Stimulated activated naive B cell treated with anti-CD40 and anti-IgM and Interleukin-4, amounts not matched to agents 10 μg/mL and 1 μg/mL and 100 μg/mL, for 72 hours (primary cell): ENCODE measurements around the gene UBE4B.
"Not testable (repeated sequence)": the region's sequence is repeated elsewhere in the genome, so short reads cannot be mapped to it uniquely, and the experiment has no call there.

Experiments
- ATAC-seq, 2 donors: fragments of 150-1000 bp; cut with Tn5 transposase; replicated peaks; 2 replicates each; pipeline ENCODE4 v1.10.0; 2021; ENCODE audit warnings: moderate library complexity in 1 of 2
- DNase-seq: peaks from one replicate; pipeline ENCODE4 v3.0.0; 2021
- H3K27ac Mint-ChIP-seq: one replicate; pipeline ENCODE4 v1.8.0; 2022; ENCODE audit warnings: mild to moderate bottlenecking, mixed read lengths
- H3K27me3 Mint-ChIP-seq, 2 donors: one replicate each; pipeline ENCODE4 v1.8.0; 2022; ENCODE audit warnings: mixed read lengths in 2 of 2
- H3K36me3 Mint-ChIP-seq, 2 donors: one replicate each; pipeline ENCODE4 v1.8.0; 2022; ENCODE audit warnings: mixed read lengths in 2 of 2, mild to moderate bottlenecking in 1 of 2
- H3K4me1 Mint-ChIP-seq, 2 donors: one replicate each; pipeline ENCODE4 v1.8.0; 2022; ENCODE audit warnings: mixed read lengths in 2 of 2, mild to moderate bottlenecking in 1 of 2
- H3K4me3 Mint-ChIP-seq, 2 donors: one replicate each; pipeline ENCODE4 v1.8.0; 2022; ENCODE audit warnings: mild to moderate bottlenecking in 2 of 2, mixed read lengths in 2 of 2, moderate library complexity in 1 of 2
- H3K9me3 Mint-ChIP-seq, 2 donors: one replicate each; pipeline ENCODE4 v1.8.0; 2022; ENCODE audit warnings: mixed read lengths in 2 of 2, mild to moderate bottlenecking in 1 of 2

The UBE4B gene

DNA sequence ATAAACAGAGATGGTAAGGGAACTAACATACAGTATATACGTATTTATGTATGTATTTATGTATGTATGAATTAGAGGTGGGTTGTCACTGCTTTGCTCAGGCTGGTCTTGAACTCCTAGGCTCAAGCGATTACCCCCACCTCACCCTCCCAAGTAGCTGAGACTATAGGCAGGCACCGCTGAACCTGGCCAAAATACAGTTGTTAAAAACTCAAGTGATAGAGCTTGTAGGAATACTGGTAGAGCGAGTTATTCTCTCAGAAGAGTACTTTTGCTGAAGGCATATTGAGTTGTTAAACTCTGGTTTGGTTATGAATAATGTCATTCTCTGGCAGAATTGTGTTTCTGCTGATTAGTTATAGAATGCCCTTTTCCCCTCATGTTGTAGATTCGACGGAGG, 38.9 kb downstream of the UBE4B start:
- Mint-ChIP-seq H3K27ac (no peak overlapping the region), H3K27me3 (no peaks in the 10 kb centered on the region)

DNA sequence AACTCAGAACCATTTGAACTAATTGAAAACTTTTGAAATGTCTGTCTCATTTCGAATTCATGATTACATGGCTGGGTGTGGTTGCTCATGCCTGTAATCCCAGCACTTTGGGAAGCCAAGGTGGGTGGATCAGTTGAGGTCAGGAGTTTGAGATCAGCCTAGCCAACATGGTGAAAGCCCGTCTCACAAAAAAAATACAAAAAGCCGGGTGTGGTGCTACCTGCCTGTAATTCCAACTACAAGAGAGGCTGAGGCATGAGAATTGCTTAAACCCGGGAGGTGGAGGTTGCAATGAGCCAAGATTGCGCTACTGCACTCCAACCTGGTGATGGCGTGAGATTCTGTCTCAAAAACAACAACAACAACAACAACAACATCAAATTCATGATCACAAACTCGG, 40.6 kb downstream of the UBE4B start:
- H3K9me3 Mint-ChIP-seq, H3K4me3 Mint-ChIP-seq, ATAC-seq, DNase-seq, H3K27ac Mint-ChIP-seq, H3K27me3 Mint-ChIP-seq: not testable (repeated sequence)
- peaks cover 10 to 21% of the 10 kb centered on the region in 2 donors for H3K4me1 Mint-ChIP-seq
- peaks cover 21 to 27% of the 10 kb centered on the region in 2 donors for H3K36me3 Mint-ChIP-seq

More for the DNA sequence above, 38.9 kb downstream of the UBE4B start:
- peaks cover 13 to 31% of the 10 kb centered on the region in 2 donors for H3K4me1 Mint-ChIP-seq
- DNase-seq (no peak), ATAC-seq (no peak)
- H3K4me3 Mint-ChIP-seq: no peak overlapping the region
- H3K9me3 Mint-ChIP-seq: no peaks in the 10 kb centered on the region
- peaks cover 15 to 17% of the 10 kb centered on the region in 2 donors for H3K36me3 Mint-ChIP-seq

DNA sequence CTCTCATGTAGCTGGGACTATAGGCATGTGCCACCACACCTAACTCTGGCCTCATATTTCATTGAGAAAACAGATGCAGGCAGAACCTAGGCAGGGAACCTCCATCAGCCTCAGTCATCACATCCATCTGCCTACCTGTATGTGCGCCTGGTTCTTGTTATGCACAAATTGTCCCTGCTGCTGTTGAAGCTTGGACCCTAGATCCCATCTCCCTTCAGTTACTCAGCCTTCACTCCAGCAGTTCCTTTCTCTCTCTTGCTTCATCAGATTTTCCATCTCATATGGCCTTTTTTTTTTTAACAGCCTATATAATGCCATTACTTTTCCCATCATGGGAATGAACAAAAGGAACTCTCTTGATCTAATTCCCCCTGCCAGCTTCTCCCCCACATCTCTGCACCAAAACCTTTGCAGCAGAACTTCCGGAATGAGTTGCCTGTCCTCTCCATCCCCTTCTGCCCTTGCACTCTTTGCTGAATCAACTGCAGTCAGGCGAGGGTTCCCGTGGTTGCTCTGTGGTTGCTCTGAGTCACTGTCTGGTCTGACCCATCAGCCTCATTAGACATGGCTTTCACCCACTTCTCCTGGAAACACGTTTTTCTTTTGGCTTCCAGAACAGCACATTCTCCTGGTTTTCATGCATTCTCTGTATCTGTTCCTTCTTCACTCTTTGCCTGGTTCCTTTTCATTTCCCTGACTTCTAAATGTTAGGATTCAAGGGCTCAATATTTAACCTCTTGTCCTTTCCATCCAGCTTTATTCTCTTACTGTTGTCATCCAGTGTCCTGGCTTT, 41.5 kb downstream of the UBE4B start:
- H3K4me3 Mint-ChIP-seq: peak overlapping the region; percentile 4 to 46
- no peak overlapping the region for H3K27ac Mint-ChIP-seq
- H3K36me3 Mint-ChIP-seq: peaks cover 19 to 28% of the 10 kb centered on the region in 2 donors
- DNase-seq (peak; percentile 41), ATAC-seq (peak; percentile 100)
- no peaks in the 10 kb centered on the region for H3K27me3 Mint-ChIP-seq
- no peaks in the 10 kb centered on the region for H3K9me3 Mint-ChIP-seq
- H3K4me1 Mint-ChIP-seq: peaks cover 10 to 13% of the 10 kb centered on the region in 2 donors

DNA sequence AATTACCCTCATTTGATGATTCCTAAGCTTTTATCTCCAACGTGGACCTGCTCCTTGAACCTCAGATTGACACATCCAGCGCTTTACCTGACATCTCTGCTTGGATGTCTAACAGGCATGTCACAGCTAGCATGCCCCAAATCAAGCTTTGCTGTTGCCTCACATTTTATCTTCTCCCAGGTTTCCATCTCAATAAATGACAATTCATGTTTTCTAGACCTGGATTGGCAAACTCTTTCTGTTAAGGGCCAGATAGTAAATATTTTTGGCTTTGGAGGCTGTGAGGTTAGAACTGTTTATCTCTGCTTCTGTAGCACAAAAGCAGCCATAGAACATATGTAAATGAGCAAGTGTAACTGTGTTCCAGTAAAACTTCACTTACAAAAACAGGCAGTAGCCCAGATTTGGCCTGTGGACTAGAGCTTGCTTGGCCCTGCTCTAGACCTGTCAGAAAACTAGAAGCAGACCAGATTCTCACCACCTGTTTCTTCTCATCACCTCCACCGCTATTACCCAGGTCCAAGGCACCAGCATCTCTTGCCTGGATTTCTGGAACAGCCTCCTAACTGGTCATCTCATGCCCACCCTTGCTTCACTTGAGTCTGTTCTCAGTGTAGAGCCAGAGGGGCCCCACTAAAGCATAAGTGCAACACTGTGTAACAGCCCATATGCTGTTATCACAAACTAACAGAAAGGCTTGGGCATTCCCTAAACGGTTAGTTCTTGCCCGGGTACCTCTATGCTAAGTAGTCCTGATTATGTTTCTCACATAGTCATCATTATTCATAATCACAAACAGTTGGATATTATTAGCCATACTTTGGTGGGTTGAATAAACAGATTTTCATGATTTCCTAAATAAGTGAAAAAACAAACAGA, 42.3 kb downstream of the UBE4B start:
- no peak for DNase-seq
- H3K27me3 Mint-ChIP-seq: no peaks in the 10 kb centered on the region
- peaks cover 10 to 12% of the 10 kb centered on the region in 2 donors for H3K4me1 Mint-ChIP-seq
- no peak for ATAC-seq
- H3K9me3 Mint-ChIP-seq: no peaks in the 10 kb centered on the region
- peak overlapping the region; percentile 21 for H3K27ac Mint-ChIP-seq
- H3K4me3 Mint-ChIP-seq: no peak overlapping the region
- peaks cover 21 to 32% of the 10 kb centered on the region in 2 donors for H3K36me3 Mint-ChIP-seq

DNA sequence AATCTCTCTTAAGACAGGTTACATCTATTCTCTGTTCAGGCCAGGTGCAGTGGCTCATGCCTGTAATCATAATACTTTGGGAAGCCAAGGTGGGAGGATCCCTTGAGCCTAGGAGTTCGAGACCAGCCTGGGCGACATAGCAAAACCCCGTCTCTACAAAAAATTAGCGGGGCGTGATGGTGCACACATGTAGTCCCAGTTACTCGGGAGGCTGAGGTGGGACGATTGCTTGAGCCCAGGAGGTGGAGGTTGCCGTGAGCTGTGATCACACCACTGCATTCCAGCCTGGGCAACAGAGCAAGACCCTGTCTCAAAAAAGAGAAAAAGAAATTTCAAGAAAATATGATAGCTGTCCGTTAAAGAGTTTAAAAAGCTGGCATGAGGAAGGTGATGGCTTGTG, 43.0 kb downstream of the UBE4B start:
- Mint-ChIP-seq H3K4me3 (no peak overlapping the region), H3K27ac (no peak overlapping the region), H3K4me1 (peaks cover 10 to 12% of the 10 kb centered on the region in 2 donors), H3K27me3 (no peaks in the 10 kb centered on the region), H3K36me3 (peaks cover 28 to 38% of the 10 kb centered on the region in 2 donors), H3K9me3 (no peaks in the 10 kb centered on the region)
- ATAC-seq: no peak
- no peak for DNase-seq

DNA sequence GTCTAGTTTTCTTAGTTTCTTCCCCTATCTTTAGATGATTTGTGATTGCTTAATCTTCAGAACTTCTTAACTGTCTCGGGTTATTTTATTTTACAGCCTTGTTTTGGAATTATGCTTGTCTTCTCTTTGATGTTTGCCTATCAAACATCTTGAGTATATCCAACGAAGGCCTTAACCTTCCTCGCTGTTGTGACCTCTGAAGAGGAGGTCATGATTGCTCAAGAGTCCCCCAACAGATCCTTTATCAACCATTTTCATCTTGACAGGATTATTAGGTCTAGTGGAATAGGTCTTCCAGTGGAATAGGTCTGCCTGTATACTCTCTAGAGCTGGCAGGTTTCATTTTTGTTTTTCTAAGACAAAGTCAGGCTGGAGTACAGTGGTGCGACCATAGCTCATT, 45.7 kb downstream of the UBE4B start:
- Mint-ChIP-seq H3K9me3 (no peaks in the 10 kb centered on the region), H3K36me3 (peaks cover 31 to 50% of the 10 kb centered on the region in 2 donors), H3K4me1 (peaks cover 12% of the 10 kb centered on the region in 2 donors), H3K4me3 (no peak overlapping the region), H3K27me3 (no peaks in the 10 kb centered on the region), H3K27ac (no peak overlapping the region)
- DNase-seq: no peak
- ATAC-seq: no peak

DNA sequence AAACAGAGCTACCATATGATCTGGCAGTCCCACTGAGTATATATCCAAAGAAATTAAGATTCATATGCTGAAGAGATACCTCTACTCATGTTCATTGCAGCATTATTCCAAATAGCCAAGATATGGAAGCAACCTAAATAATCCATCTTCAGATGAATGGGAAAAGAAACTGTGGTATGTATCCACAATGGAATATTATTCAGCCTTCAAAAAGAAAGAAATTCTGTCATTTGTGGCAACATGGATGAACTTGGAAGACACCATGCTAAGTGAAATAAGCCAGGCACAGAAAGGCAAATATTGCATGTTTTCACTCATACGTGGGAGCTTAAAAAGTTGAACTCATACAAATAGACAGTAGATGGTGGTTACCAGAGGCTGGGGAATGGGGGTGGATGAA, 47.8 kb downstream of the UBE4B start:
- DNase-seq: no peak
- H3K4me1 Mint-ChIP-seq: peaks cover 0 to 2% of the 10 kb centered on the region in 2 donors
- peaks cover 29 to 44% of the 10 kb centered on the region in 2 donors for H3K36me3 Mint-ChIP-seq
- no peak overlapping the region for H3K4me3 Mint-ChIP-seq
- H3K9me3 Mint-ChIP-seq: no peaks in the 10 kb centered on the region
- no peaks in the 10 kb centered on the region for H3K27me3 Mint-ChIP-seq
- no peak for ATAC-seq
- no peak overlapping the region for H3K27ac Mint-ChIP-seq

DNA sequence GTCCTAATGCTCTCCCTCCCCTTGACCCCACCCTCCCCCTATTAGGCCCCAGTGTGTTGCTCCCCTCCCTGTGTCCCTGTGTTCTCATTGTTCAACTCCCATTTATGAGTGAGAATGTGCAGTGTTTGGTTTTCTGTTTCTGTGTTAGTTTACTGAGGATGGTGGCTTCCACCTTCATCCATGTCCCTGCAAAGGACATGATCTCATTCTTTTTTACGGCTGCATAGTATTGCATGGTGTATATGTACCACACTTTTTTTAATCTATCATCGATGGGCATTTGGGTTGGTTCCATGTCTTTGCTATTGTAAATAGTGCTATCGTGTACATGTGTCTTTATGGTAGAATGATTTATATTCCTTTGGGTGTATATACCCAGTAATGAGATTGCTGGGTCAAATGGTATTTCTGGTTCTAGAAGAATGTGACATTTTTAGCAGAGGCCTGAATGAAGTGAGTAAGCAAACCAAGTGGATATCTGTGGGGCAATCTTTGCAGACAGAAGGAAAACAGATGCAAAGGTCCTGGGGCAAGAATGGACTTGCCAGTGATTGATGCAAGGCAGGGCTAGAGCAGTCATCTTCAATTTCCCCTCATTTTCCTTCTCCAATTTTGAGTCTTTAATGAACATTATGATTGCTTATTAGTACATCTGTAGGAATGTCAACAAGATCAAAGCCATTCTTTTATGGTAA, 50.2 kb downstream of the UBE4B start:
- ATAC-seq (no peak), DNase-seq (no peak)
- H3K4me3 Mint-ChIP-seq: no peak overlapping the region
- peaks cover 0 to 3% of the 10 kb centered on the region in 2 donors for H3K4me1 Mint-ChIP-seq
- H3K27me3 Mint-ChIP-seq: no peaks in the 10 kb centered on the region
- H3K9me3 Mint-ChIP-seq: no peaks in the 10 kb centered on the region
- no peak overlapping the region for H3K27ac Mint-ChIP-seq
- peaks cover 21 to 49% of the 10 kb centered on the region in 2 donors for H3K36me3 Mint-ChIP-seq

DNA sequence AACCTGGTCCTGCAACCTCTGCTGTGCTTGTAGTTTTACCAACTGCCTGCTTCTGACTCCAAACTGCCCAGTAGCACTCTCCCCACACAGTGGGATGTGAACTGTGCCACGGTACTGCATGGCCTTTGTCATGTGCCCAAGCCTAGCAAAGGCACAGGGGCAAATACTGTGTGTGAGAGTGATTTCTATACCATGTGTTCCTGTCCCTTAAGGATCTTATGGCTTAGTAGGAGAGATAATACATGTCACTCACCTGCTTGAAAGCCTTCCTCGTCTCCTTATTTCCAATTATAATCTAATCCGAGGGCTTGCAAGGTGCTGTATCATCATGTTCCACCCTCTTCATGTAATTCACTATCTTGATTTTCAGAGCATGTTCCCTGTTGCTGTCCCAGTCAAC, 51.3 kb downstream of the UBE4B start:
- Mint-ChIP-seq H3K36me3 (peaks cover 18 to 44% of the 10 kb centered on the region in 2 donors), H3K4me1 (peaks cover 0 to 3% of the 10 kb centered on the region in 2 donors), H3K27me3 (no peaks in the 10 kb centered on the region), H3K4me3 (no peak overlapping the region), H3K27ac (no peak overlapping the region), H3K9me3 (no peaks in the 10 kb centered on the region)
- no peak for DNase-seq
- no peak for ATAC-seq

DNA sequence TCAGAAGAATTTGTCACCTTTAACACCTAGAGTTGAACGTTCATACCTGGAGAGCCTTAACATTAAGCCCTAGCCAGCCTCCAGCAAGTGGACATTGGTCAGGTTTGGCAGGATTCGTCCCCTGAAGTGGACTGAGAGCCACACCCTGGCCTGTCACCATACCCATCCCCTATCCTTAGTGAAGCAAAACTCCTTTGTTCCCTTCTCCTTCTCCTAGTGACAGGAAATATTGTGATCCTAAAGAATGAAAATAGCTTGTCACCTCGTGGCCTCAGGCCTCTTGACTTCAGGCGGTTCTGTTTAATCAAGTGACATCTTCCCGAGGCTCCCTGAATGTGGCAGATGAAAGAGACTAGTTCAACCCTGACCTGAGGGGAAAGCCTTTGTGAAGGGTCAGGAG, 52.3 kb downstream of the UBE4B start:
- DNase-seq: no peak
- H3K4me1 Mint-ChIP-seq: peaks cover 0 to 3% of the 10 kb centered on the region in 2 donors
- no peak for ATAC-seq
- H3K27me3 Mint-ChIP-seq: no peaks in the 10 kb centered on the region
- H3K27ac Mint-ChIP-seq: no peak overlapping the region
- no peak overlapping the region for H3K4me3 Mint-ChIP-seq
- H3K9me3 Mint-ChIP-seq: no peaks in the 10 kb centered on the region
- peaks cover 14 to 40% of the 10 kb centered on the region in 2 donors for H3K36me3 Mint-ChIP-seq

DNA sequence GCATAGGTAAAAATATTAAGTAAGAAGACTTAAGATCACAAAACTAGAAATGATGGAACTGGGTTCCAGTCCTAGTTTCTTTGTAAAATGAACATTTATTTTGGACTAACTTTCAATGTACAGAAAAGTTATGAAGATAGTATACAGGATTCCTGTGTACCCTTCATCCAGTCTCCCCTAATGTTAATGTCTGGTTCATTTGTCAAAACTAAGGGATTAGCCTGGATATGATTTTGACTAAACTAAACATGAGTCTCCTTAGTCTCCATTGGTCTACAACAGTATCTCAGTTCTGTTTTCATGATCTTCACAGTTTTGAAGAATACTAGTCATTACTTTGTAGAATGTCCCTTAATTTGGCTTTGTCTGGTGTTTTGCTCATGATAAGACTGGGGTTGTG, 54.5 kb downstream of the UBE4B start:
- H3K9me3 Mint-ChIP-seq: no peaks in the 10 kb centered on the region
- ATAC-seq: no peak
- H3K27me3 Mint-ChIP-seq: no peaks in the 10 kb centered on the region
- H3K4me1 Mint-ChIP-seq: peaks cover 0 to 3% of the 10 kb centered on the region in 2 donors
- H3K4me3 Mint-ChIP-seq: no peak overlapping the region
- no peak for DNase-seq
- H3K27ac Mint-ChIP-seq: no peak overlapping the region
- H3K36me3 Mint-ChIP-seq: peaks cover 11 to 30% of the 10 kb centered on the region in 2 donors

DNA sequence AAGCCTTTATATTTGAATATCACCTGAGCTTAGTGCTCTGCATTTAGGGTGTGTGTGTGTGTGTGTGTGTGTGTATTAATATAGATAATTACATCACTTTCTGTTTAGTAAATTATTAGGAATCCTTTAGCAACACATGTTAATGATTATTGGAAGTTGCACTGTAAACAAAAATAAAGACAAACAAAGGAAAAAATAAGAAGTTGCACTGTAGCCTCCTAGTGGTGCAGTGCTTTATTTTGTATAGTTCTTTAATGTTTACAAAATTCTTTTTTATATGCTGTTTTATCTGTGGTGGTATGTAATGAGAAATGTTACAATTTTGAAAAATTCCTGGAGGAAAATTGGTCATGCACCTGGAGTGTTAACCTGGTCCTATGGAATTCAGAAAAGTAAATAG, 69.2 kb downstream of the UBE4B start:
- peaks cover 35 to 46% of the 10 kb centered on the region in 2 donors for H3K36me3 Mint-ChIP-seq
- H3K27ac Mint-ChIP-seq: no peak overlapping the region
- ATAC-seq (no peak), DNase-seq (no peak)
- H3K4me3 Mint-ChIP-seq: no peak overlapping the region
- no peaks in the 10 kb centered on the region for H3K9me3 Mint-ChIP-seq
- no peaks in the 10 kb centered on the region for H3K4me1 Mint-ChIP-seq
- H3K27me3 Mint-ChIP-seq: no peaks in the 10 kb centered on the region

DNA sequence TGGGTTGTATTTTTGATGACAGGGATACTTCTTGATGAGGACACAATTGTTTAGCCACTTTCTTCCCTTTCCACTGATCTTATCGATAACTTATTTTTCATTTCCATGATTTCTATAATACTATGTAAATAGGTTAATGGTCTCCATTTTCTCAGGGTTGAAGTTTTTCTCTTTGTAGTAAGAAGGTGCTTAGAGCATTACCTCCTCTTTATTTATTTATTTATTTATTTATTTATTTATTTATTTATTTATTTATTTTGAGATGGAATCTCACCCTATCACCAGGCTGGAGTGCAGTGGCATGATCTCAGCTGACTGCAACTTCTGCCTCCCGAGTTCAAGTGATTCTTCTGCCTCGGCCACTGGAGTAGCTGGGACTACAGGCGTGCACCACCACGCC, 70.4 kb downstream of the UBE4B start:
- H3K36me3 Mint-ChIP-seq: peaks cover 41 to 53% of the 10 kb centered on the region in 2 donors

DNA sequence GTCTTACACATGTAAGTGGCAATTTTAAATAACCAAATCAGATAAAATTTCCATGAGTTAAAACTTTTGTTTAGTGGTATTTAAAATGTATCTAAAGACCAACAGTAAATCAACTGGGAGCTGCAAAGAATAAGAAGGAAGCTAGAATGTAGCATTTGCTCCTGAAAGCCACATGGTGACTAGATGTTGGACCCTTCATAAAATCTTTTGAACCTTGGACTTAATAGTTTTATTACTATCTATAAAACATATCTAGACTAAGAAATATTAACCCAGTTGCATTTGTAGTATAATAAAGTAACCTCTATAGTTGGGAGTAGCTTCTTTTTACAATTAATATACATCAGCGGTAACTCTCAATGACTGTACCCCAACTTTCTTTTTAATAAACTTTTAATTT, 72.1 kb downstream of the UBE4B start:
- H3K27me3 Mint-ChIP-seq: no peaks in the 10 kb centered on the region
- H3K4me3 Mint-ChIP-seq: no peak overlapping the region
- no peaks in the 10 kb centered on the region for H3K4me1 Mint-ChIP-seq
- no peak overlapping the region for H3K27ac Mint-ChIP-seq
- H3K36me3 Mint-ChIP-seq: peaks cover 36 to 56% of the 10 kb centered on the region in 2 donors
- no peak for ATAC-seq
- DNase-seq: no peak
- no peaks in the 10 kb centered on the region for H3K9me3 Mint-ChIP-seq

More for the DNA sequence above, 70.4 kb downstream of the UBE4B start:
- no peak overlapping the region for H3K4me3 Mint-ChIP-seq
- ATAC-seq (no peak), DNase-seq (no peak)
- H3K4me1 Mint-ChIP-seq: no peaks in the 10 kb centered on the region
- no peaks in the 10 kb centered on the region for H3K27me3 Mint-ChIP-seq
- no peak overlapping the region for H3K27ac Mint-ChIP-seq
- H3K9me3 Mint-ChIP-seq: no peaks in the 10 kb centered on the region
